Lung (tissue), 12 donors: ENCODE data around the gene DDX46. TPM values are rescaled to one million over a fixed set of nuclear protein-coding genes. Genes with fewer than 3 reads are reported as not detected.

ENCODE experiments used
- ATAC-seq: fragments of 200-7000 bp; cut with Tn5 transposase; one replicate; pipeline ENCODE4 v1.9.1; 2020; ENCODE audit warnings: moderate number of reproducible peaks; ENCODE audit not compliant: insufficient read depth, low FRiP score
- DNase-seq, 3 donors: peaks; one replicate each; pipeline ENCODE4 v3.0.0-alpha.2; 2013 to 2017
- H3K27ac ChIP-seq, 2 donors: one replicate each; pipeline ENCODE4 v1.5.1; 2013; ENCODE audit warnings: mild to moderate bottlenecking in 2 of 2, moderate library complexity in 2 of 2, control low read depth in 1 of 2, inconsistent platforms in 1 of 2, low read depth in 1 of 2, low read length in 1 of 2
- H3K27me3 ChIP-seq, 3 donors: one replicate each; pipeline ENCODE4 v1.5.1; 2013; ENCODE audit warnings: low read length in 2 of 3; ENCODE audit not compliant: control insufficient read depth in 3 of 3, insufficient read depth in 3 of 3
- H3K36me3 ChIP-seq, 4 donors: one replicate each; pipeline ENCODE4 v1.5.1; 2013; ENCODE audit warnings: low read length in 4 of 4, mild to moderate bottlenecking in 1 of 4, moderate library complexity in 1 of 4; ENCODE audit not compliant: control insufficient read depth in 4 of 4, insufficient read depth in 4 of 4
- H3K4me1 ChIP-seq, 5 donors: one replicate each; pipeline ENCODE4 v1.5.1; 2013; ENCODE audit warnings: low read length in 5 of 5, mild to moderate bottlenecking in 2 of 5, moderate library complexity in 1 of 5; ENCODE audit not compliant: control insufficient read depth in 5 of 5, insufficient read depth in 5 of 5
- H3K4me3 ChIP-seq: one replicate; pipeline ENCODE4 v1.5.1; 2013; ENCODE audit warnings: mild to moderate bottlenecking, control low read depth, moderate library complexity
- H3K9ac ChIP-seq, 2 donors: one replicate each; pipeline ENCODE4 v1.5.1; 2013; ENCODE audit warnings: low read length in 2 of 2, control low read depth in 1 of 2; ENCODE audit not compliant: insufficient read depth in 1 of 2
- H3K9me3 ChIP-seq, 4 donors: one replicate each; pipeline ENCODE4 v1.5.1; 2013; ENCODE audit warnings: low read length in 3 of 4, mild to moderate bottlenecking in 1 of 4, moderate library complexity in 1 of 4; ENCODE audit not compliant: control insufficient read depth in 4 of 4, insufficient read depth in 3 of 4
- CTCF ChIP-seq: IDR thresholded peaks from 2 replicates; pipeline ENCODE4 v1.5.1; 2012; ENCODE audit warnings: mild to moderate bottlenecking; ENCODE audit errors: control extremely low read depth, extremely low read depth
- WGBS, 2 donors: extraction: QIAGEN DNeasy Blood & Tissue Kit; methylation state at CpG; one replicate each; pipeline ENCODE4 v1.1.7; 2013; 5-methylcytosine and 5-hydroxymethylcytosine counted together
- polyA plus RNA-seq, 2 donors: library from polyadenylated mRNA; stranded (reverse); fragments of 200-250 nt; gene quantifications; one replicate each; pipeline ENCODE4 v1.2.1, GENCODE V29; 2013
- total RNA-seq, 2 donors: library from RNA; depleted of rRNA in 1 of 2; stranded (reverse); fragments of >200 nt in 1 of 2; gene quantifications; one replicate each; pipeline ENCODE4 v1.2.1, GENCODE V29; 2014 to 2021
- donor health status: control.
- donor health status: control.
- donor health status: Bipolar disorder and iron deficiency.
- donor health status: healthy.
- donor health status: DM: yes; HTN: yes; CAD: no.

The DDX46 gene
- total and polyA plus RNA-seq, 4 donors, result 21.8 to 73.8 (median 31.5) TPM

GRCh38 chr5:134791580-134791979 is 33.0 kb downstream of the DDX46 start:
- no peaks in the 10 kb centered on the region for H3K4me1 ChIP-seq
- ATAC-seq (no peak), DNase-seq (no peak)
- H3K9me3 ChIP-seq, result no peaks in the 10 kb centered on the region
- H3K4me3 ChIP-seq, result no peak overlapping the region
- H3K27ac ChIP-seq, result no peak overlapping the region
- no peak overlapping the region for H3K9ac ChIP-seq
- peaks cover 15 to 63% (median 32%) of the 10 kb centered on the region in 4 donors for H3K36me3 ChIP-seq
- TF ChIP-seq CTCF, result no peak
- H3K27me3 ChIP-seq, result no peaks in the 10 kb centered on the region
- 96 to 97% methylated on average over 2 of the region's 2 CpGs for WGBS, 2 donors

- H3K4me3 ChIP-seq, result no peak overlapping the region
- ATAC-seq, result no peak
- DNase-seq, result no peak
- no peaks in the 10 kb centered on the region for H3K9me3 ChIP-seq
- H3K27me3 ChIP-seq, result no peaks in the 10 kb centered on the region
- no peak overlapping the region for H3K27ac ChIP-seq
- 90 to 91% methylated on average over 3 of the region's 3 CpGs for WGBS, 2 donors
- no peak overlapping the region for H3K9ac ChIP-seq
- H3K36me3 ChIP-seq, result peaks cover 12 to 57% (median 33%) of the 10 kb centered on the region in 4 donors
- H3K4me1 ChIP-seq, result no peaks in the 10 kb centered on the region
- no peak for TF ChIP-seq CTCF
Measured at GRCh38 chr5:134792286-134792685, 33.7 kb downstream of the DDX46 start.

GRCh38 chr5:134793111-134793510 is 34.5 kb downstream of the DDX46 start:
- no peaks in the 10 kb centered on the region for H3K27me3 ChIP-seq
- ATAC-seq, result no peak

More at GRCh38 chr5:134793111-134793510, 34.5 kb downstream of the DDX46 start:
- Histone ChIP-seq H3K4me1 (no peaks in the 10 kb centered on the region), H3K9ac (no peak overlapping the region), H3K9me3 (no peaks in the 10 kb centered on the region), H3K27ac (no peak overlapping the region), H3K4me3 (no peak overlapping the region), H3K36me3 (peaks cover 15 to 54% (median 33%) of the 10 kb centered on the region in 4 donors)
- WGBS, 2 donors, result 96 to 97% methylated on average over 4 of the region's 4 CpGs
- TF ChIP-seq CTCF, result no peak
- DNase-seq, result no peak
